K562 (cell line): ENCODE measurements around the gene CD2. TPM values are rescaled to one million over a fixed set of nuclear protein-coding genes. Genes with fewer than 3 reads are reported as not detected.
A peak's percentile ranks its signal among the peaks of the same experiment; 100 is the strongest.

Source experiments
- ATAC-seq: fragments of 200-7000 bp; cut with Tn5 transposase; 3 replicates; pipeline ENCODE4 v1.9.1; 2020; ENCODE audit warnings: moderate library complexity
- BruUV-seq: library from RNA; stranded (reverse); fragments of 400-500 nt; replicated peaks from 2 replicates; lab custom pipeline; 2021; lab: Mats Ljungman, UMichigan
- CTCF ChIA-PET: fragments of 300-600 bp; formaldehyde crosslinking; extraction: SDS; loops from one replicate; lab custom pipeline; 2021; ENCODE audit warnings: low intra/inter-chr PET ratio; lab: Yijun Ruan, JAX
- POLR2A ChIA-PET: fragments of 300-600, 350-650 bp; sonication (Branson Sonifier 250); formaldehyde crosslinking; extraction: SDS; loops from one replicate; lab custom pipeline; 2021; ENCODE audit warnings: antibody characterized with exemption, inconsistent platforms; lab: Yijun Ruan, JAX
- DNase-seq, 4 experiments: peaks; one replicate each; pipeline versions ENCODE4 v3.0.0 to v3.0.0-alpha.2; 2011 to 2018; ENCODE audit warnings: low spot score in 3 of 4, mixed read lengths in 3 of 4; ENCODE audit errors: extremely low read depth in 1 of 4
- FAIRE-seq: peaks from 2 replicates; lab custom pipeline; 2011; peaks lifted over from hg19 to GRCh38; lab: Jason Lieb, UNC
- H2AFZ ChIP-seq: 2 replicates; pipeline ENCODE4 v1.6.0; 2011; ENCODE audit warnings: low read depth, low read length, control low read depth, inconsistent platforms
- H3K27ac ChIP-seq: fragments of 200-600 bp; 3 replicates; pipeline ENCODE4 v1.8.0; 2011; ENCODE audit warnings: low read depth, mild to moderate bottlenecking, control low read depth, inconsistent platforms, low read length, moderate library complexity, mixed read lengths; ENCODE audit errors: extremely low read depth
- H3K27me3 ChIP-seq, 2 experiments: fragments of 300-600 bp in 1 of 2; 2 replicates in 1 of 2; 3 replicates in 1 of 2; pipeline versions ENCODE4 v1.6.0 to v1.8.0; 2011; ENCODE audit warnings: inconsistent platforms in 2 of 2, low read length in 2 of 2, mild to moderate bottlenecking in 1 of 2, mixed read lengths in 1 of 2, moderate library complexity in 1 of 2; ENCODE audit not compliant: control insufficient read depth in 2 of 2, insufficient read depth in 2 of 2
- H3K36me3 ChIP-seq: fragments of 300-600 bp; 3 replicates; pipeline ENCODE4 v1.8.0; 2011; ENCODE audit warnings: mild to moderate bottlenecking, low read length, inconsistent platforms; ENCODE audit not compliant: control insufficient read depth, insufficient read depth
- H3K4me1 ChIP-seq, 2 experiments: fragments of 200-600 bp in 1 of 2; replicated peaks in 1 of 2; 2 replicates in 1 of 2; 3 replicates in 1 of 2; pipeline versions ENCODE4 v1.5.1 to v1.8.0; 2011; ENCODE audit warnings: inconsistent platforms in 2 of 2, low read length in 2 of 2, mild to moderate bottlenecking in 1 of 2, mixed read lengths in 1 of 2, moderate library complexity in 1 of 2; ENCODE audit not compliant: control insufficient read depth in 2 of 2, insufficient read depth in 2 of 2
- H3K4me2 ChIP-seq: 2 replicates; pipeline ENCODE4 v1.6.1; 2011; ENCODE audit warnings: low read length, control low read depth, inconsistent platforms, mixed read lengths; ENCODE audit not compliant: insufficient read depth
- H3K4me3 ChIP-seq: fragments of 200-600 bp; sonication (generic), shearing (Covaris generic); 2 replicates; pipeline ENCODE4 v1.5.1; 2016; ENCODE audit warnings: control low read depth, inconsistent platforms
- H3K79me2 ChIP-seq: fragments of 200-600 bp; 3 replicates; pipeline ENCODE4 v1.8.0; 2011; ENCODE audit warnings: low read length, inconsistent platforms; ENCODE audit not compliant: control insufficient read depth, insufficient read depth
- H3K9ac ChIP-seq, 2 experiments: 2 replicates each; pipeline versions ENCODE4 v1.6.0 to v1.6.1; 2011; ENCODE audit warnings: low read depth in 2 of 2, low read length in 2 of 2, control low read depth in 1 of 2, inconsistent platforms in 1 of 2, mild to moderate bottlenecking in 1 of 2, mixed read lengths in 1 of 2; ENCODE audit not compliant: insufficient read depth in 1 of 2
- H3K9me1 ChIP-seq: one replicate; pipeline ENCODE4 v1.6.0; 2011; ENCODE audit warnings: inconsistent platforms, mild to moderate bottlenecking, low read length, moderate library complexity; ENCODE audit not compliant: control insufficient read depth, insufficient read depth
- H3K9me3 ChIP-seq: replicated peaks from 2 replicates; pipeline ENCODE4 v1.5.1; 2011; ENCODE audit warnings: low read depth, low read length, inconsistent platforms; ENCODE audit not compliant: control insufficient read depth, insufficient read depth
- H4K20me1 ChIP-seq: replicated peaks from 2 replicates; pipeline ENCODE4 v1.6.1; 2011; ENCODE audit warnings: low read length, inconsistent platforms, mixed read lengths; ENCODE audit not compliant: control insufficient read depth, insufficient read depth
- BACH1 ChIP-seq: fragments of 200-800 bp; sonication (Bioruptor generic); IDR thresholded peaks from 2 replicates; pipeline ENCODE4 v1.6.1; 2016; ENCODE audit warnings: missing genetic modification characterization, missing compliant biosample characterization
- E2F8 ChIP-seq: fragments of 450-650 bp; IDR thresholded peaks from 2 replicates; pipeline ENCODE4 v1.7.1; 2018; ENCODE audit warnings: mild to moderate bottlenecking, low read depth; ENCODE audit not compliant: partially characterized antibody
- HNRNPUL1 ChIP-seq: fragments of 200-400 bp; formaldehyde crosslinking; IDR thresholded peaks from 2 replicates; pipeline ENCODE4 v1.6.1; 2017; ENCODE audit warnings: low read length
- IFI16 ChIP-seq: fragments of 250-450 bp; sonication (Bioruptor Pico); IDR thresholded peaks from 2 replicates; pipeline ENCODE4 v2.1.2; 2022; ENCODE audit warnings: mild to moderate bottlenecking, inconsistent platforms
- RBM39 ChIP-seq: fragments of 200-400 bp; formaldehyde crosslinking; optimal IDR thresholded peaks from 2 replicates; pipeline ENCODE3; 2018; ENCODE audit warnings: low read depth, low read length
- TRIM24 ChIP-seq, 2 experiments: fragments of 450-650 bp; IDR thresholded peaks; 2 replicates each; pipeline ENCODE4 v1.6.1; 2016
- ZNF449 ChIP-seq: fragments of 250-450 bp; sonication (Bioruptor Pico); IDR thresholded peaks from 2 replicates; pipeline ENCODE4 v1.8.0; 2022; ENCODE audit warnings: moderate library complexity, mild to moderate bottlenecking, inconsistent platforms
- ZZZ3 ChIP-seq: fragments of 450-650 bp; IDR thresholded peaks from 2 replicates; pipeline ENCODE4 v1.6.1; 2016; ENCODE audit warnings: antibody characterized with exemption, mild to moderate bottlenecking, moderate library complexity
- WGBS: fragments of 100-300 bp; shearing (Covaris generic); methylation state at CpG from one replicate; pipeline ENCODE4 v1.1.6; 2016; ENCODE audit warnings: low coverage, mixed read lengths; ENCODE audit not compliant: insufficient coverage; ENCODE audit errors: missing lambda C conversion rate; 5-methylcytosine and 5-hydroxymethylcytosine counted together
- in situ Hi-C: fragments of 300-500 bp; cut with MboI; formaldehyde crosslinking; loops from 4 replicates; pipeline ENCODE4 v1.15.0; 2018; ENCODE audit warnings: inconsistent platforms, mixed read lengths
- intact Hi-C: fragments of 100-400 bp; cut with micrococcal nuclease; formaldehyde crosslinking; loops from 2 replicates; pipeline ENCODE4 v1.14.2; 2022
- polyA plus RNA-seq, 8 experiments: library from polyadenylated mRNA; depleted of rRNA in 4 of 8; stranded (reverse) in 5 of 8; unstranded in 3 of 8; fragments of >200 nt; fragmentation: Nextera tagmentation in 2 of 8; fragmentation: Illumina TruSeq in 1 of 8; extraction: Ambion mirVana in 2 of 8; extraction: Trizol in 1 of 8; gene quantifications; 2 replicates each; pipeline versions ENCODE4 v1.2.1 to v1.2.3, GENCODE V29; 2011 to 2014; ENCODE audit warnings: inconsistent platforms in 1 of 8, missing spikeins in 1 of 8
- total RNA-seq, 7 experiments: library from RNA; depleted of rRNA in 6 of 7; stranded (reverse); fragments of >200 nt in 6 of 7; fragmentation: Illumina TruSeq in 2 of 7; extraction: Trizol in 2 of 7; gene quantifications; 2 replicates each; pipeline versions ENCODE4 v1.2.1 to v1.2.3, GENCODE V29; 2011 to 2021; ENCODE audit warnings: low replicate concordance in 1 of 7

Gene CD2
- total and polyA plus RNA-seq, 9 of the 15 experiments (the other 6 are each of a cell fraction or from before 2014, with no cell fraction given), result 0.07 to 0.16 TPM; not detected in 7

- peaks cover 0 to 2% of the 10 kb centered on the region in 2 experiments; a peak in 3 of 5 replicates for H3K4me1 ChIP-seq
- POLR2A ChIA-PET, result interaction anchor here (1.0 kb wide), 1 partner anchor 326 kb away, joined by 3 read pairs; no protein-coding TSS in a partner anchor
- ATAC-seq, result no peak
- no peak overlapping the region for H3K27ac ChIP-seq
- DNase-seq, result no peak
- in situ Hi-C loops (loop anchor here (5.0 to 25.0 kb wide), 3 partner anchors 202 to 555 kb away; no protein-coding TSS in a partner anchor), intact Hi-C loops (loop anchor here (10.0 kb wide), 2 partner anchors 392 to 552 kb away; partner anchors contain the start of gene TRIM45)
- H3K36me3 ChIP-seq, result no peaks in the 10 kb centered on the region
- 62% methylated on average over 6 of the region's 6 CpGs for WGBS
- no peaks in the 10 kb centered on the region for H3K9me3 ChIP-seq
- no peak for FAIRE-seq
- H3K4me2 ChIP-seq, result no peak overlapping the region
- H3K4me3 ChIP-seq, result no peak overlapping the region
- no peak overlapping the region for H2AFZ ChIP-seq
- no peak overlapping the region for H3K9ac ChIP-seq
- no peaks in the 10 kb centered on the region for H3K27me3 ChIP-seq
- H3K9me1 ChIP-seq, result no peaks in the 10 kb centered on the region
- TF ChIP-seq TRIM24 (IDR thresholded peaks at IDR 0.05), result 0 out of 4 replicates have a peak, but pooled peaks of 1 of the 2 experiments have one; percentile 31
- no peak for TF ChIP-seq RBM39
- no TSS peak for BruUV-seq
- H4K20me1 ChIP-seq, result no peaks in the 10 kb centered on the region
- CTCF ChIA-PET, result no interaction called here
- H3K79me2 ChIP-seq, result no peaks in the 10 kb centered on the region
These were observed 21.5 kb upstream of the CD2 start for GRCh38 chr1:116732726-116733125.

GRCh38 chr1:116733476-116734365, 20.5 kb upstream of the CD2 start:
- DNase-seq, result no peak
- no peak overlapping the region for H3K27ac ChIP-seq
- POLR2A ChIA-PET, result interaction anchor here (0.8 kb wide), 2 partner anchors 195 to 364 kb away, joined by 3 read pairs; no protein-coding TSS in a partner anchor
- no peaks in the 10 kb centered on the region for H3K9me1 ChIP-seq
- H3K4me1 ChIP-seq, result peaks cover 0 to 2% of the 10 kb centered on the region in 2 experiments; a peak in 3 of 5 replicates
- H3K4me2 ChIP-seq, result no peak overlapping the region
- no peaks in the 10 kb centered on the region for H3K79me2 ChIP-seq
- in situ Hi-C loops (loop anchor here (5.0 to 25.0 kb wide), 3 partner anchors 201 to 554 kb away; no protein-coding TSS in a partner anchor), intact Hi-C loops (loop anchor here (10.0 kb wide), 2 partner anchors 391 to 551 kb away; partner anchors contain the start of gene TRIM45)
- CTCF ChIA-PET, result interaction anchor here (0.6 kb wide), 1 partner anchor 85 kb away, joined by 3 read pairs; no protein-coding TSS in a partner anchor
- H3K27me3 ChIP-seq, result no peaks in the 10 kb centered on the region
- ATAC-seq, result no peak
- 50% methylated on average over 5 of the region's 5 CpGs for WGBS
- no TSS peak for BruUV-seq
- H3K9me3 ChIP-seq, result no peaks in the 10 kb centered on the region
- H4K20me1 ChIP-seq, result no peaks in the 10 kb centered on the region
- no peak overlapping the region for H3K9ac ChIP-seq
- H2AFZ ChIP-seq, result no peak overlapping the region
- H3K36me3 ChIP-seq, result no peaks in the 10 kb centered on the region
- no peak for FAIRE-seq
- H3K4me3 ChIP-seq, result no peak overlapping the region
- TF ChIP-seq ZZZ3, result no peak
- TF ChIP-seq BACH1 (tag), result no peak
- TF ChIP-seq HNRNPUL1, result no peak
- no peak for TF ChIP-seq E2F8
- TF ChIP-seq IFI16 (CRISPR knock-in tag), result no peak
- TF ChIP-seq ZNF449 (CRISPR knock-in tag), result no peak
